GM23338 (cell line): ENCODE measurements around the gene PIP4K2B. TPM values are rescaled to one million over a fixed set of nuclear protein-coding genes. Genes with fewer than 3 reads are reported as not detected.

Source experiments
- ATAC-seq: fragments of 200-7000 bp; cut with Tn5 transposase; 3 replicates; pipeline ENCODE4 v1.9.1; 2020
- DNase-seq: peaks from one replicate; pipeline ENCODE4 v3.0.0-alpha.2; 2015; ENCODE audit warnings: low spot score
- H2AFZ ChIP-seq: fragments of 200-600 bp; sonication (generic); 2 replicates; pipeline ENCODE4 v1.8.0; 2016; ENCODE audit warnings: antibody characterized with exemption, mild to moderate bottlenecking, moderate library complexity
- H3F3A ChIP-seq: fragments of 200-600 bp; sonication (generic); replicated peaks from 2 replicates; pipeline ENCODE4 v1.8.0; 2017; ENCODE audit warnings: antibody characterized with exemption, mixed run types, low read depth
- H3K27ac ChIP-seq: fragments of 200-600 bp; sonication (generic); 2 replicates; pipeline ENCODE4 v1.6.1; 2016; ENCODE audit warnings: low read depth
- H3K27me3 ChIP-seq: fragments of 200-600 bp; sonication (generic); 2 replicates; pipeline ENCODE4 v1.8.0; 2016; ENCODE audit warnings: mild to moderate bottlenecking, mixed run types, moderate library complexity; ENCODE audit not compliant: insufficient read depth
- H3K36me3 ChIP-seq: fragments of 200-600 bp; sonication (generic); 2 replicates; pipeline ENCODE4 v1.8.0; 2016; ENCODE audit warnings: mild to moderate bottlenecking; ENCODE audit not compliant: insufficient read depth
- H3K4me1 ChIP-seq: fragments of 200-600 bp; sonication (generic); 2 replicates; pipeline ENCODE4 v1.8.0; 2016; ENCODE audit warnings: mild to moderate bottlenecking, moderate library complexity; ENCODE audit not compliant: insufficient read depth
- H3K4me2 ChIP-seq: fragments of 200-600 bp; sonication (generic); 2 replicates; pipeline ENCODE4 v1.7.1; 2017; ENCODE audit warnings: mixed run types
- H3K4me3 ChIP-seq: fragments of 200-600 bp; sonication (generic); 2 replicates; pipeline ENCODE4 v1.6.1; 2016; ENCODE audit warnings: mixed run types
- H3K79me2 ChIP-seq: fragments of 200-600 bp; sonication (generic); replicated peaks from 2 replicates; pipeline ENCODE4 v1.8.0; 2017; ENCODE audit warnings: mild to moderate bottlenecking; ENCODE audit not compliant: insufficient read depth
- H3K9me2 ChIP-seq: fragments of 200-600 bp; sonication (generic); 2 replicates; pipeline ENCODE4 v1.8.0; 2017; ENCODE audit not compliant: insufficient read depth
- H4K20me1 ChIP-seq: fragments of 200-600 bp; sonication (generic); replicated peaks from 2 replicates; pipeline ENCODE4 v1.8.0; 2017; ENCODE audit warnings: mild to moderate bottlenecking; ENCODE audit not compliant: insufficient read depth
- H3K27ac Mint-ChIP-seq: 2 replicates; pipeline ENCODE4 v1.8.0; 2020; ENCODE audit warnings: inconsistent platforms, mild to moderate bottlenecking, moderate library complexity, mixed read lengths
- H3K27me3 Mint-ChIP-seq: 3 replicates; pipeline ENCODE4 v1.8.0; 2022; ENCODE audit warnings: low read depth, mild to moderate bottlenecking, moderate library complexity, mixed read lengths, inconsistent platforms; ENCODE audit not compliant: insufficient read depth, poor library complexity
- H3K36me3 Mint-ChIP-seq: 3 replicates; pipeline ENCODE4 v1.8.0; 2021; ENCODE audit warnings: low read depth, mild to moderate bottlenecking, inconsistent platforms, moderate library complexity, mixed read lengths
- H3K4me1 Mint-ChIP-seq: 3 replicates; pipeline ENCODE4 v1.8.0; 2020; ENCODE audit warnings: mild to moderate bottlenecking, inconsistent platforms, mixed read lengths
- H3K4me3 Mint-ChIP-seq: 3 replicates; pipeline ENCODE4 v1.8.0; 2021; ENCODE audit warnings: moderate library complexity, mild to moderate bottlenecking, inconsistent platforms, mixed read lengths
- H3K9me3 Mint-ChIP-seq: 3 replicates; pipeline ENCODE4 v1.8.0; 2020; ENCODE audit warnings: moderate library complexity, mild to moderate bottlenecking, inconsistent platforms, mixed read lengths
- CREB1 ChIP-seq: fragments of 250-450 bp; sonication (Bioruptor Pico); IDR thresholded peaks from 2 replicates; pipeline ENCODE4 v1.5.0; 2020; ENCODE audit warnings: low read depth, mild to moderate bottlenecking, moderate library complexity
- EZH2 ChIP-seq: fragments of 200-600 bp; sonication (generic); IDR thresholded peaks from one replicate; pipeline ENCODE4 v1.8.0; 2017; ENCODE audit warnings: antibody characterized with exemption, mild to moderate bottlenecking, low read depth; ENCODE audit not compliant: unreplicated experiment
- EZH2phosphoT487 ChIP-seq: fragments of 200-600 bp; sonication (generic); IDR thresholded peaks from one replicate; pipeline ENCODE4 v1.8.1; 2018; ENCODE audit warnings: antibody characterized with exemption; ENCODE audit not compliant: unreplicated experiment
- JUNB ChIP-seq: IDR thresholded peaks from one replicate; pipeline ENCODE4 v1.6.1; 2016; ENCODE audit warnings: antibody characterized with exemption; ENCODE audit not compliant: unreplicated experiment
- NANOG ChIP-seq: IDR thresholded peaks from 2 replicates; pipeline ENCODE4 v1.6.1; 2016; ENCODE audit warnings: antibody characterized with exemption, borderline replicate concordance
- POLR2AphosphoS5 ChIP-seq: IDR thresholded peaks from 2 replicates; pipeline ENCODE4 v1.6.1; 2016; ENCODE audit warnings: antibody characterized with exemption, low read depth
- STAT1 ChIP-seq: IDR thresholded peaks from one replicate; pipeline ENCODE4 v1.6.1; 2016; ENCODE audit warnings: antibody characterized with exemption; ENCODE audit not compliant: unreplicated experiment
- ZNF114 ChIP-seq: fragments of 250-450 bp; sonication (Bioruptor Pico); IDR thresholded peaks from 2 replicates; pipeline ENCODE4 v1.5.0; 2020; ENCODE audit warnings: mild to moderate bottlenecking, moderate library complexity
- ZNF331 ChIP-seq: fragments of 250-450 bp; sonication (Bioruptor Pico); IDR thresholded peaks from 2 replicates; pipeline ENCODE4 v1.5.0; 2020; ENCODE audit warnings: low read depth, mild to moderate bottlenecking, moderate library complexity
- polyA plus RNA-seq: library from polyadenylated mRNA; unstranded; fragments of >200 nt; fragmentation: Nextera tagmentation; extraction: Ambion mirVana; gene quantifications from 2 replicates; pipeline ENCODE4 v1.2.1, GENCODE V29; 2016
- total RNA-seq: library from RNA; depleted of rRNA; stranded (reverse); fragments of >200 nt; shearing (Covaris generic); gene quantifications from 2 replicates; pipeline ENCODE4 v1.2.3, GENCODE V29; 2014
- TF ChIP-seq, protein P1 (sequence below), 2 experiments: fragments of 200-600 bp in 1 of 2; sonication (generic) in 1 of 2; conservative IDR thresholded peaks; 2 replicates each; pipeline versions ENCODE4 v1.5.1 to v1.6.1; 2016 to 2017; ENCODE audit warnings: antibody characterized with exemption in 2 of 2, low read depth in 2 of 2, mild to moderate bottlenecking in 2 of 2, moderate library complexity in 1 of 2
- TF ChIP-seq, protein P2 (sequence below): IDR thresholded peaks from one replicate; pipeline ENCODE4 v1.6.1; 2018; ENCODE audit warnings: antibody characterized with exemption; ENCODE audit not compliant: unreplicated experiment
- TF ChIP-seq, protein P3 (sequence below): fragments of 250-450 bp; sonication (Bioruptor Pico); IDR thresholded peaks from 2 replicates; pipeline ENCODE4 v1.5.0; 2020; ENCODE audit warnings: mild to moderate bottlenecking, moderate library complexity
- TF ChIP-seq, protein P4 (sequence below): IDR thresholded peaks from 2 replicates; pipeline ENCODE4 v1.6.1; 2016; ENCODE audit warnings: antibody characterized with exemption

Gene PIP4K2B
- total and polyA plus RNA-seq, 2 experiments from 2014 or later, result 9.5 to 43.4 TPM

DNA sequence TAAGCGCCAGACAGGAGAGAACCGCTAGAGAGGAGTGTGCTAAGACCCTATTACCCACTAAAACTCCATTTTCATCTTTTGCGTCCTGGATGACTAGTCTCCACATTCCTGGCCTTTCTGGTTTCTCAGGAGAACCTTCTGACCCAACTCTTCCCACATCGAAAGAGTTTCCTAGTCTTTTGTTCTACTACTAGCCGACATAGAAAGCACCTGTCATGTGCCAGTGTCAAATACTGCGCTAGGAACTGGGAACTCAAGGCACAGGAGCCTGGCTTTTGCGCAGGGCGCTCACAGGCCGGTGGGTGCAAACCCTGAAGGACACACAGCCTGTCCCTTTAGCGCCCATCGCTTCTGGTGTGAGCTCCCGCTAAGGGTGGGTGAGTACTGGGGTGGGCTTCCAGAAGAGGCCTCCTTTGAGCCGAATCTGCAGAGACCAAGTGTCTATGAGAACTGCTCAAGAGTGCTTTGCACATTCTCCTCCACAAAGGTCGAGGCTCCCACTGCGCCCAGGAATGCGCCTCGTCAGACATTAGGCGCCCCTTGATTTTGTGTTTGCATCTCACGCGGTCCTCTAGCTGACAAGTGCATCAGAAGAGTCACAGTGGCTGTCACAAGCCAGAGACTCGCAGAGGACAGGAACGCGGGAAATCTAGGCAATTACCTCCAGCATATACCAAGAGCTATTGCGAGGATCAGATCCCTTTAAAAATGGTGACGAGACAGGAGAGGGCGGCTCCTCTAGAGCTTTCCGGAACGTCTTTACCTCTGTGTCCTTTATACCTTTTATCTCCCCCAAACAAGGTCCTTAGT, 48.8 kb downstream of the PIP4K2B start:
- peak overlapping the region; percentile 66; the same call in 1 of the 2 replicates for H3K27ac ChIP-seq
- H3K27me3 ChIP-seq, result peaks cover 16% of the 10 kb centered on the region
- peak overlapping the region; percentile 97 for H3K4me3 Mint-ChIP-seq
- ATAC-seq, result no peak
- H3K4me3 ChIP-seq, result peak overlapping the region; percentile 69
- H2AFZ ChIP-seq, result peak overlapping the region; percentile 72
- H3K4me1 ChIP-seq, result peaks cover 34% of the 10 kb centered on the region
- H3K9me3 Mint-ChIP-seq, result peaks cover 5% of the 10 kb centered on the region
- no peak for TF ChIP-seq JUNB
- no peak for TF ChIP-seq ZNF331 (CRISPR knock-in tag)
- TF ChIP-seq CREB1 (CRISPR knock-in tag), result no peak
- TF ChIP-seq, protein P1, sequence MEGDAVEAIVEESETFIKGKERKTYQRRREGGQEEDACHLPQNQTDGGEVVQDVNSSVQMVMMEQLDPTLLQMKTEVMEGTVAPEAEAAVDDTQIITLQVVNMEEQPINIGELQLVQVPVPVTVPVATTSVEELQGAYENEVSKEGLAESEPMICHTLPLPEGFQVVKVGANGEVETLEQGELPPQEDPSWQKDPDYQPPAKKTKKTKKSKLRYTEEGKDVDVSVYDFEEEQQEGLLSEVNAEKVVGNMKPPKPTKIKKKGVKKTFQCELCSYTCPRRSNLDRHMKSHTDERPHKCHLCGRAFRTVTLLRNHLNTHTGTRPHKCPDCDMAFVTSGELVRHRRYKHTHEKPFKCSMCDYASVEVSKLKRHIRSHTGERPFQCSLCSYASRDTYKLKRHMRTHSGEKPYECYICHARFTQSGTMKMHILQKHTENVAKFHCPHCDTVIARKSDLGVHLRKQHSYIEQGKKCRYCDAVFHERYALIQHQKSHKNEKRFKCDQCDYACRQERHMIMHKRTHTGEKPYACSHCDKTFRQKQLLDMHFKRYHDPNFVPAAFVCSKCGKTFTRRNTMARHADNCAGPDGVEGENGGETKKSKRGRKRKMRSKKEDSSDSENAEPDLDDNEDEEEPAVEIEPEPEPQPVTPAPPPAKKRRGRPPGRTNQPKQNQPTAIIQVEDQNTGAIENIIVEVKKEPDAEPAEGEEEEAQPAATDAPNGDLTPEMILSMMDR (conservative IDR thresholded peaks at IDR 0.05; ENCODE audit: low read depth in 2 of 2), result no peak
- TF ChIP-seq POLR2AphosphoS5, result no peak
- no peak for TF ChIP-seq EZH2phosphoT487
- TF ChIP-seq STAT1, result no peak
- no peak for TF ChIP-seq EZH2
- no peak for TF ChIP-seq NANOG
- TF ChIP-seq, protein P2, sequence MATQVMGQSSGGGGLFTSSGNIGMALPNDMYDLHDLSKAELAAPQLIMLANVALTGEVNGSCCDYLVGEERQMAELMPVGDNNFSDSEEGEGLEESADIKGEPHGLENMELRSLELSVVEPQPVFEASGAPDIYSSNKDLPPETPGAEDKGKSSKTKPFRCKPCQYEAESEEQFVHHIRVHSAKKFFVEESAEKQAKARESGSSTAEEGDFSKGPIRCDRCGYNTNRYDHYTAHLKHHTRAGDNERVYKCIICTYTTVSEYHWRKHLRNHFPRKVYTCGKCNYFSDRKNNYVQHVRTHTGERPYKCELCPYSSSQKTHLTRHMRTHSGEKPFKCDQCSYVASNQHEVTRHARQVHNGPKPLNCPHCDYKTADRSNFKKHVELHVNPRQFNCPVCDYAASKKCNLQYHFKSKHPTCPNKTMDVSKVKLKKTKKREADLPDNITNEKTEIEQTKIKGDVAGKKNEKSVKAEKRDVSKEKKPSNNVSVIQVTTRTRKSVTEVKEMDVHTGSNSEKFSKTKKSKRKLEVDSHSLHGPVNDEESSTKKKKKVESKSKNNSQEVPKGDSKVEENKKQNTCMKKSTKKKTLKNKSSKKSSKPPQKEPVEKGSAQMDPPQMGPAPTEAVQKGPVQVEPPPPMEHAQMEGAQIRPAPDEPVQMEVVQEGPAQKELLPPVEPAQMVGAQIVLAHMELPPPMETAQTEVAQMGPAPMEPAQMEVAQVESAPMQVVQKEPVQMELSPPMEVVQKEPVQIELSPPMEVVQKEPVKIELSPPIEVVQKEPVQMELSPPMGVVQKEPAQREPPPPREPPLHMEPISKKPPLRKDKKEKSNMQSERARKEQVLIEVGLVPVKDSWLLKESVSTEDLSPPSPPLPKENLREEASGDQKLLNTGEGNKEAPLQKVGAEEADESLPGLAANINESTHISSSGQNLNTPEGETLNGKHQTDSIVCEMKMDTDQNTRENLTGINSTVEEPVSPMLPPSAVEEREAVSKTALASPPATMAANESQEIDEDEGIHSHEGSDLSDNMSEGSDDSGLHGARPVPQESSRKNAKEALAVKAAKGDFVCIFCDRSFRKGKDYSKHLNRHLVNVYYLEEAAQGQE, result no peak
- TF ChIP-seq, protein P3, sequence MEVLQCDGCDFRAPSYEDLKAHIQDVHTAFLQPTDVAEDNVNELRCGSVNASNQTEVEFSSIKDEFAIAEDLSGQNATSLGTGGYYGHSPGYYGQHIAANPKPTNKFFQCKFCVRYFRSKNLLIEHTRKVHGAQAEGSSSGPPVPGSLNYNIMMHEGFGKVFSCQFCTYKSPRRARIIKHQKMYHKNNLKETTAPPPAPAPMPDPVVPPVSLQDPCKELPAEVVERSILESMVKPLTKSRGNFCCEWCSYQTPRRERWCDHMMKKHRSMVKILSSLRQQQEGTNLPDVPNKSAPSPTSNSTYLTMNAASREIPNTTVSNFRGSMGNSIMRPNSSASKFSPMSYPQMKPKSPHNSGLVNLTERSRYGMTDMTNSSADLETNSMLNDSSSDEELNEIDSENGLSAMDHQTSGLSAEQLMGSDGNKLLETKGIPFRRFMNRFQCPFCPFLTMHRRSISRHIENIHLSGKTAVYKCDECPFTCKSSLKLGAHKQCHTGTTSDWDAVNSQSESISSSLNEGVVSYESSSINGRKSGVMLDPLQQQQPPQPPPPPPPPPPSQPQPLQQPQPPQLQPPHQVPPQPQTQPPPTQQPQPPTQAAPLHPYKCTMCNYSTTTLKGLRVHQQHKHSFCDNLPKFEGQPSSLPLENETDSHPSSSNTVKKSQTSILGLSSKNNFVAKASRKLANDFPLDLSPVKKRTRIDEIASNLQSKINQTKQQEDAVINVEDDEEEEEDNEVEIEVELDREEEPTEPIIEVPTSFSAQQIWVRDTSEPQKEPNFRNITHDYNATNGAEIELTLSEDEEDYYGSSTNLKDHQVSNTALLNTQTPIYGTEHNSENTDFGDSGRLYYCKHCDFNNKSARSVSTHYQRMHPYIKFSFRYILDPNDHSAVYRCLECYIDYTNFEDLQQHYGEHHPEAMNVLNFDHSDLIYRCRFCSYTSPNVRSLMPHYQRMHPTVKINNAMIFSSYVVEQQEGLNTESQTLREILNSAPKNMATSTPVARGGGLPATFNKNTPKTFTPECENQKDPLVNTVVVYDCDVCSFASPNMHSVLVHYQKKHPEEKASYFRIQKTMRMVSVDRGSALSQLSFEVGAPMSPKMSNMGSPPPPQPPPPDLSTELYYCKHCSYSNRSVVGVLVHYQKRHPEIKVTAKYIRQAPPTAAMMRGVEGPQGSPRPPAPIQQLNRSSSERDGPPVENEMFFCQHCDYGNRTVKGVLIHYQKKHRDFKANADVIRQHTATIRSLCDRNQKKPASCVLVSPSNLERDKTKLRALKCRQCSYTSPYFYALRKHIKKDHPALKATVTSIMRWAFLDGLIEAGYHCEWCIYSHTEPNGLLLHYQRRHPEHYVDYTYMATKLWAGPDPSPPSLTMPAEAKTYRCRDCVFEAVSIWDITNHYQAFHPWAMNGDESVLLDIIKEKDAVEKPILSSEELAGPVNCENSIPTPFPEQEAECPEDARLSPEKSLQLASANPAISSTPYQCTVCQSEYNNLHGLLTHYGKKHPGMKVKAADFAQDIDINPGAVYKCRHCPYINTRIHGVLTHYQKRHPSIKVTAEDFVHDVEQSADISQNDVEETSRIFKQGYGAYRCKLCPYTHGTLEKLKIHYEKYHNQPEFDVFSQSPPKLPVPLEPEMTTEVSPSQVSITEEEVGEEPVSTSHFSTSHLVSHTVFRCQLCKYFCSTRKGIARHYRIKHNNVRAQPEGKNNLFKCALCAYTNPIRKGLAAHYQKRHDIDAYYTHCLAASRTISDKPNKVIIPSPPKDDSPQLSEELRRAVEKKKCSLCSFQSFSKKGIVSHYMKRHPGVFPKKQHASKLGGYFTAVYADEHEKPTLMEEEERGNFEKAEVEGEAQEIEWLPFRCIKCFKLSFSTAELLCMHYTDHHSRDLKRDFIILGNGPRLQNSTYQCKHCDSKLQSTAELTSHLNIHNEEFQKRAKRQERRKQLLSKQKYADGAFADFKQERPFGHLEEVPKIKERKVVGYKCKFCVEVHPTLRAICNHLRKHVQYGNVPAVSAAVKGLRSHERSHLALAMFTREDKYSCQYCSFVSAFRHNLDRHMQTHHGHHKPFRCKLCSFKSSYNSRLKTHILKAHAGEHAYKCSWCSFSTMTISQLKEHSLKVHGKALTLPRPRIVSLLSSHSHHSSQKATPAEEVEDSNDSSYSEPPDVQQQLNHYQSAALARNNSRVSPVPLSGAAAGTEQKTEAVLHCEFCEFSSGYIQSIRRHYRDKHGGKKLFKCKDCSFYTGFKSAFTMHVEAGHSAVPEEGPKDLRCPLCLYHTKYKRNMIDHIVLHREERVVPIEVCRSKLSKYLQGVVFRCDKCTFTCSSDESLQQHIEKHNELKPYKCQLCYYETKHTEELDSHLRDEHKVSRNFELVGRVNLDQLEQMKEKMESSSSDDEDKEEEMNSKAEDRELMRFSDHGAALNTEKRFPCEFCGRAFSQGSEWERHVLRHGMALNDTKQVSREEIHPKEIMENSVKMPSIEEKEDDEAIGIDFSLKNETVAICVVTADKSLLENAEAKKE (CRISPR knock-in tag), result no peak
- TF ChIP-seq, protein P4, sequence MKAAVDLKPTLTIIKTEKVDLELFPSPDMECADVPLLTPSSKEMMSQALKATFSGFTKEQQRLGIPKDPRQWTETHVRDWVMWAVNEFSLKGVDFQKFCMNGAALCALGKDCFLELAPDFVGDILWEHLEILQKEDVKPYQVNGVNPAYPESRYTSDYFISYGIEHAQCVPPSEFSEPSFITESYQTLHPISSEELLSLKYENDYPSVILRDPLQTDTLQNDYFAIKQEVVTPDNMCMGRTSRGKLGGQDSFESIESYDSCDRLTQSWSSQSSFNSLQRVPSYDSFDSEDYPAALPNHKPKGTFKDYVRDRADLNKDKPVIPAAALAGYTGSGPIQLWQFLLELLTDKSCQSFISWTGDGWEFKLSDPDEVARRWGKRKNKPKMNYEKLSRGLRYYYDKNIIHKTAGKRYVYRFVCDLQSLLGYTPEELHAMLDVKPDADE, result no peak
- no peak for TF ChIP-seq ZNF114 (CRISPR knock-in tag)
- H3K4me2 ChIP-seq, result peak overlapping the region; percentile 96
- H3K36me3 ChIP-seq, result no peaks in the 10 kb centered on the region
- peak; percentile 74 for DNase-seq
- H3K36me3 Mint-ChIP-seq, result peaks cover 15% of the 10 kb centered on the region
- H3K27me3 Mint-ChIP-seq, result peaks cover 34% of the 10 kb centered on the region
- H3K9me2 ChIP-seq, result no peaks in the 10 kb centered on the region
- peaks cover 23% of the 10 kb centered on the region for H4K20me1 ChIP-seq
- peaks cover 22% of the 10 kb centered on the region for H3K4me1 Mint-ChIP-seq
- peaks cover 2% of the 10 kb centered on the region; the same call in 1 of the 2 replicates for H3F3A ChIP-seq
- H3K27ac Mint-ChIP-seq, result no peak overlapping the region
- H3K79me2 ChIP-seq, result peaks cover 48% of the 10 kb centered on the region
